Ishikawa (cell line): ENCODE data around the gene BAX.

ENCODE experiments used
- CEBPB ChIP-seq: IDR thresholded peaks from 2 replicates; pipeline ENCODE4 v1.6.1; 2012
- CREB1 ChIP-seq: IDR thresholded peaks from 2 replicates; pipeline ENCODE4 v1.6.1; 2012; ENCODE audit warnings: low read depth
- EGR1 ChIP-seq: IDR thresholded peaks from 2 replicates; pipeline ENCODE4 v1.6.1; 2012
- EP300 ChIP-seq: IDR thresholded peaks from 2 replicates; pipeline ENCODE4 v1.6.1; 2012; ENCODE audit warnings: borderline replicate concordance
- FOXM1 ChIP-seq: IDR thresholded peaks from 2 replicates; pipeline ENCODE4 v1.6.1; 2012; ENCODE audit warnings: low read depth, borderline replicate concordance
- NFIC ChIP-seq: IDR thresholded peaks from 2 replicates; pipeline ENCODE4 v1.6.1; 2012
- RAD21 ChIP-seq: IDR thresholded peaks from 2 replicates; pipeline ENCODE4 v1.6.1; 2012; ENCODE audit warnings: low read depth
- TAF1 ChIP-seq: IDR thresholded peaks from 2 replicates; pipeline ENCODE4 v1.6.1; 2012; ENCODE audit warnings: low read depth, mild to moderate bottlenecking
- ZBTB7A ChIP-seq: IDR thresholded peaks from 2 replicates; pipeline ENCODE4 v1.6.1; 2012; ENCODE audit warnings: low read depth
- TF ChIP-seq, protein P1 (sequence below): IDR thresholded peaks from 2 replicates; pipeline ENCODE4 v1.6.1; 2012
- TF ChIP-seq, protein P2 (sequence below): IDR thresholded peaks from 2 replicates; pipeline ENCODE4 v1.6.1; 2012; ENCODE audit warnings: low read depth, mild to moderate bottlenecking

- TF ChIP-seq CEBPB (no peak), CREB1 (no peak), EP300 (no peak), TAF1 (no peak), RAD21 (no peak), NFIC (no peak), FOXM1 (no peak), EGR1 (no peak), ZBTB7A (no peak)
- TF ChIP-seq, protein P1, sequence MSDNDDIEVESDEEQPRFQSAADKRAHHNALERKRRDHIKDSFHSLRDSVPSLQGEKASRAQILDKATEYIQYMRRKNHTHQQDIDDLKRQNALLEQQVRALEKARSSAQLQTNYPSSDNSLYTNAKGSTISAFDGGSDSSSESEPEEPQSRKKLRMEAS, result no peak
- TF ChIP-seq, protein P2, sequence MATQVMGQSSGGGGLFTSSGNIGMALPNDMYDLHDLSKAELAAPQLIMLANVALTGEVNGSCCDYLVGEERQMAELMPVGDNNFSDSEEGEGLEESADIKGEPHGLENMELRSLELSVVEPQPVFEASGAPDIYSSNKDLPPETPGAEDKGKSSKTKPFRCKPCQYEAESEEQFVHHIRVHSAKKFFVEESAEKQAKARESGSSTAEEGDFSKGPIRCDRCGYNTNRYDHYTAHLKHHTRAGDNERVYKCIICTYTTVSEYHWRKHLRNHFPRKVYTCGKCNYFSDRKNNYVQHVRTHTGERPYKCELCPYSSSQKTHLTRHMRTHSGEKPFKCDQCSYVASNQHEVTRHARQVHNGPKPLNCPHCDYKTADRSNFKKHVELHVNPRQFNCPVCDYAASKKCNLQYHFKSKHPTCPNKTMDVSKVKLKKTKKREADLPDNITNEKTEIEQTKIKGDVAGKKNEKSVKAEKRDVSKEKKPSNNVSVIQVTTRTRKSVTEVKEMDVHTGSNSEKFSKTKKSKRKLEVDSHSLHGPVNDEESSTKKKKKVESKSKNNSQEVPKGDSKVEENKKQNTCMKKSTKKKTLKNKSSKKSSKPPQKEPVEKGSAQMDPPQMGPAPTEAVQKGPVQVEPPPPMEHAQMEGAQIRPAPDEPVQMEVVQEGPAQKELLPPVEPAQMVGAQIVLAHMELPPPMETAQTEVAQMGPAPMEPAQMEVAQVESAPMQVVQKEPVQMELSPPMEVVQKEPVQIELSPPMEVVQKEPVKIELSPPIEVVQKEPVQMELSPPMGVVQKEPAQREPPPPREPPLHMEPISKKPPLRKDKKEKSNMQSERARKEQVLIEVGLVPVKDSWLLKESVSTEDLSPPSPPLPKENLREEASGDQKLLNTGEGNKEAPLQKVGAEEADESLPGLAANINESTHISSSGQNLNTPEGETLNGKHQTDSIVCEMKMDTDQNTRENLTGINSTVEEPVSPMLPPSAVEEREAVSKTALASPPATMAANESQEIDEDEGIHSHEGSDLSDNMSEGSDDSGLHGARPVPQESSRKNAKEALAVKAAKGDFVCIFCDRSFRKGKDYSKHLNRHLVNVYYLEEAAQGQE, result no peak
Observed at GRCh38 chr19:48968179-48968661, 13.5 kb downstream of the BAX start.
